B cell (primary cell): ENCODE measurements around the gene VPS33B. TPM values are rescaled to one million over a fixed set of nuclear protein-coding genes. Genes with fewer than 3 reads are reported as not detected.

ENCODE experiments used
- ATAC-seq: fragments of 200-7000 bp; cut with Tn5 transposase; one replicate; pipeline ENCODE4 v1.10.0; 2021; ENCODE audit warnings: low read depth, mild to moderate bottlenecking, moderate number of reproducible peaks, moderate library complexity
- CTCF ChIA-PET: fragments of 350-600 bp; sonication (Branson Sonifier 250); formaldehyde crosslinking; loops from one replicate; lab custom pipeline; 2021; ENCODE audit warnings: antibody characterized with exemption, inconsistent platforms; lab: Charles Lee
- POLR2A ChIA-PET: fragments of 350-600 bp; sonication (Branson Sonifier 250); formaldehyde crosslinking; loops from one replicate; lab custom pipeline; 2021; ENCODE audit warnings: antibody characterized with exemption; lab: Charles Lee
- DNase-seq: peaks from one replicate; pipeline ENCODE4 v3.0.0; 2013
- H2AFZ ChIP-seq: 2 replicates; pipeline ENCODE4 v1.6.1; 2012; ENCODE audit warnings: mild to moderate bottlenecking, low read depth, low read length; ENCODE audit not compliant: insufficient read depth, poor library complexity, severe bottlenecking
- H3K27ac ChIP-seq, 2 donors: 1 replicate in 1 of 2; 2 replicates in 1 of 2; pipeline ENCODE4 v1.5.1; 2012 to 2013; ENCODE audit warnings: low read length in 2 of 2, mild to moderate bottlenecking in 2 of 2, moderate library complexity in 1 of 2
- H3K27me3 ChIP-seq, 4 experiments: fragments of 200-600 bp in 1 of 4; sonication (generic) in 1 of 4; replicated peaks in 1 of 4; 1 replicate in 2 of 4; 2 replicates in 2 of 4; pipeline versions ENCODE4 v1.6.1 to v1.7.0; 2013 to 2016; ENCODE audit warnings: low read length in 3 of 4, mild to moderate bottlenecking in 2 of 4, mixed read lengths in 1 of 4, moderate library complexity in 1 of 4; ENCODE audit not compliant: insufficient read depth in 4 of 4, control insufficient read depth in 3 of 4; ENCODE audit errors: control extremely low read depth in 1 of 4
- H3K36me3 ChIP-seq, 2 experiments: replicated peaks in 1 of 2; 1 replicate in 1 of 2; 2 replicates in 1 of 2; pipeline versions ENCODE4 v1.6.1 to v1.7.1; 2013; ENCODE audit warnings: low read length in 1 of 2; ENCODE audit not compliant: insufficient read depth in 2 of 2, control insufficient read depth in 1 of 2; ENCODE audit errors: control extremely low read depth in 1 of 2, extremely low read depth in 1 of 2
- H3K4me1 ChIP-seq, 2 donors: fragments of 200-600 bp in 1 of 2; sonication (generic) in 1 of 2; 1 replicate in 1 of 2; 2 replicates in 1 of 2; pipeline versions ENCODE4 v1.5.1 to v1.6.1; 2013 to 2017; ENCODE audit warnings: low read length in 2 of 2; ENCODE audit not compliant: control insufficient read depth in 2 of 2, insufficient read depth in 2 of 2
- H3K4me2 ChIP-seq: replicated peaks from 2 replicates; pipeline ENCODE3; 2012; ENCODE audit warnings: mild to moderate bottlenecking, low read depth, low read length; ENCODE audit not compliant: poor library complexity, severe bottlenecking
- H3K4me3 ChIP-seq, 5 experiments: fragments of 200-600 bp in 1 of 5; sonication (generic) in 1 of 5; 1 replicate in 3 of 5; 2 replicates in 2 of 5; pipeline versions ENCODE4 v1.5.1 to v1.7.0; 2011 to 2016; ENCODE audit warnings: low read length in 4 of 5, mild to moderate bottlenecking in 4 of 5, low read depth in 2 of 5, control low read depth in 1 of 5, moderate library complexity in 1 of 5; ENCODE audit not compliant: insufficient read depth in 1 of 5; ENCODE audit errors: control extremely low read depth in 1 of 5, extremely low read depth in 1 of 5
- H3K79me2 ChIP-seq: fragments of 200-600 bp; sonication (generic); one replicate; pipeline ENCODE4 v1.6.0; 2016; ENCODE audit warnings: low read length; ENCODE audit not compliant: control insufficient read depth, insufficient read depth
- H3K9ac ChIP-seq: fragments of 200-600 bp; sonication (generic); 2 replicates; pipeline ENCODE4 v1.6.1; 2017; ENCODE audit warnings: mild to moderate bottlenecking, low read length, moderate library complexity
- H3K9me3 ChIP-seq, 3 donors: one replicate each; pipeline versions ENCODE4 v1.6.1 to v1.7.1; 2013; ENCODE audit warnings: low read length in 2 of 3; ENCODE audit not compliant: control insufficient read depth in 2 of 3, insufficient read depth in 1 of 3; ENCODE audit errors: control extremely low read depth in 1 of 3
- H4K20me1 ChIP-seq: 2 replicates; pipeline ENCODE4 v1.6.0; 2012; ENCODE audit warnings: mild to moderate bottlenecking, low read length; ENCODE audit not compliant: insufficient read depth, control insufficient read depth, poor library complexity, severe bottlenecking
- H3K27ac Mint-ChIP-seq: one replicate; pipeline ENCODE4 v1.8.0; 2021; ENCODE audit warnings: mixed read lengths
- H3K27me3 Mint-ChIP-seq: one replicate; pipeline ENCODE4 v1.8.0; 2021; ENCODE audit warnings: mixed read lengths
- H3K4me1 Mint-ChIP-seq: one replicate; pipeline ENCODE4 v1.8.0; 2021; ENCODE audit warnings: mixed read lengths
- H3K4me3 Mint-ChIP-seq: one replicate; pipeline ENCODE4 v1.8.0; 2021; ENCODE audit warnings: mixed read lengths
- H3K9me3 Mint-ChIP-seq: one replicate; pipeline ENCODE4 v1.8.0; 2022; ENCODE audit warnings: mixed read lengths; ENCODE audit not compliant: insufficient read depth
- EZH2 ChIP-seq: IDR thresholded peaks from 2 replicates; pipeline ENCODE4 v1.6.1; 2012; ENCODE audit warnings: borderline replicate concordance, low read depth, mild to moderate bottlenecking, moderate library complexity, low read length; ENCODE audit not compliant: insufficient read depth, poor library complexity, severe bottlenecking
- WGBS: methylation state at CpG from one replicate; pipeline ENCODE4 v1.1.5; 2013; ENCODE audit warnings: missing lambda C conversion rate; ENCODE audit not compliant: insufficient coverage; 5-methylcytosine and 5-hydroxymethylcytosine counted together
- intact Hi-C: fragments of 100-400 bp; cut with micrococcal nuclease; formaldehyde crosslinking; loops from one replicate; pipeline ENCODE4 v1.10.0; 2022
- polyA plus RNA-seq: library from polyadenylated mRNA; depleted of rRNA; stranded (reverse); fragments of >200 nt; gene quantifications from 2 replicates; pipeline ENCODE4 v1.2.3, GENCODE V29; 2012
- total RNA-seq, 2 donors: library from RNA; stranded (reverse); fragments of 120-200 nt in 1 of 2; gene quantifications; 1 replicate in 1 of 2; 2 replicates in 1 of 2; pipeline versions ENCODE4 v1.2.3 to v1.2.4, GENCODE V29; 2013 to 2022
- TF ChIP-seq, protein P1 (sequence below): fragments of 200-600 bp; IDR thresholded peaks from one replicate; pipeline ENCODE4 v1.8.0; 2022; ENCODE audit warnings: antibody characterized with exemption, mild to moderate bottlenecking

The VPS33B gene
- total and polyA plus RNA-seq, 2 donors (not counting 1 experiment from before 2014, with no cell fraction given) = 17.4 to 30.0 TPM

DNA sequence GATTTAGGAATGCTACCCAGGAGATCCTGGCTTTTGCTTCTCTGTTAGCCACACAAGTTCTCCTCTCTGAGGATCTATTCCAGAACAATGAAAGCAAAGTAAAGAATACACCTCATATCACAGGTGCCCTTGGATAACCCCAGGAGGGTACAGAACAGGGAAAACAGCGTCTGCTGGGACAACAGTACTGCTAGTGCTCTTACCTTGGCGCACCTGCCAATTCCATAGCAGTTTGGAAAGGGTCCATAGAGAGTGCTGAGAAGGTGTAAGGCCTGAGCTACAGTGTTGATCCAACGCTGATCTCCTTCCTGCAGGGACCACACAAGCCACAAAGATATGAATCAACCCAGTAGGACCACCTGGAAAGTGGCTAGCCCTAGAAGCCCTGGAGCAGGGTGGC lies 15.1 kb downstream of the VPS33B start:
- H3K36me3 ChIP-seq = peaks cover 0 to 73% of the 10 kb centered on the region in 2 experiments
- Mint-ChIP-seq H3K9me3 (no peaks in the 10 kb centered on the region), H3K27ac (no peak overlapping the region), H3K4me1 (no peaks in the 10 kb centered on the region), H3K4me3 (no peak overlapping the region), H3K27me3 (no peaks in the 10 kb centered on the region)
- ATAC-seq (no peak), DNase-seq (no peak)
- H3K4me1 ChIP-seq = no peaks in the 10 kb centered on the region
- intact Hi-C loops = no loop called here
- no peak overlapping the region for H3K27ac ChIP-seq
- H3K27me3 ChIP-seq = no peaks in the 10 kb centered on the region
- POLR2A ChIA-PET = no interaction called here
- no peaks in the 10 kb centered on the region for H3K9me3 ChIP-seq
- no peak overlapping the region for H3K4me2 ChIP-seq
- no peak for TF ChIP-seq EZH2
- TF ChIP-seq, protein P1, sequence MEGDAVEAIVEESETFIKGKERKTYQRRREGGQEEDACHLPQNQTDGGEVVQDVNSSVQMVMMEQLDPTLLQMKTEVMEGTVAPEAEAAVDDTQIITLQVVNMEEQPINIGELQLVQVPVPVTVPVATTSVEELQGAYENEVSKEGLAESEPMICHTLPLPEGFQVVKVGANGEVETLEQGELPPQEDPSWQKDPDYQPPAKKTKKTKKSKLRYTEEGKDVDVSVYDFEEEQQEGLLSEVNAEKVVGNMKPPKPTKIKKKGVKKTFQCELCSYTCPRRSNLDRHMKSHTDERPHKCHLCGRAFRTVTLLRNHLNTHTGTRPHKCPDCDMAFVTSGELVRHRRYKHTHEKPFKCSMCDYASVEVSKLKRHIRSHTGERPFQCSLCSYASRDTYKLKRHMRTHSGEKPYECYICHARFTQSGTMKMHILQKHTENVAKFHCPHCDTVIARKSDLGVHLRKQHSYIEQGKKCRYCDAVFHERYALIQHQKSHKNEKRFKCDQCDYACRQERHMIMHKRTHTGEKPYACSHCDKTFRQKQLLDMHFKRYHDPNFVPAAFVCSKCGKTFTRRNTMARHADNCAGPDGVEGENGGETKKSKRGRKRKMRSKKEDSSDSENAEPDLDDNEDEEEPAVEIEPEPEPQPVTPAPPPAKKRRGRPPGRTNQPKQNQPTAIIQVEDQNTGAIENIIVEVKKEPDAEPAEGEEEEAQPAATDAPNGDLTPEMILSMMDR = no peak
- H3K79me2 ChIP-seq = no peaks in the 10 kb centered on the region
- CTCF ChIA-PET = interaction anchor here (1.3 kb wide), 1 partner anchor 51 kb away, joined by 3 read pairs; no protein-coding TSS in a partner anchor
- 90% methylated on average over 3 of the region's 3 CpGs for WGBS
- H3K4me3 ChIP-seq = no peak overlapping the region
- no peak overlapping the region for H2AFZ ChIP-seq
- no peak overlapping the region for H3K9ac ChIP-seq
- H4K20me1 ChIP-seq = no peaks in the 10 kb centered on the region

DNA sequence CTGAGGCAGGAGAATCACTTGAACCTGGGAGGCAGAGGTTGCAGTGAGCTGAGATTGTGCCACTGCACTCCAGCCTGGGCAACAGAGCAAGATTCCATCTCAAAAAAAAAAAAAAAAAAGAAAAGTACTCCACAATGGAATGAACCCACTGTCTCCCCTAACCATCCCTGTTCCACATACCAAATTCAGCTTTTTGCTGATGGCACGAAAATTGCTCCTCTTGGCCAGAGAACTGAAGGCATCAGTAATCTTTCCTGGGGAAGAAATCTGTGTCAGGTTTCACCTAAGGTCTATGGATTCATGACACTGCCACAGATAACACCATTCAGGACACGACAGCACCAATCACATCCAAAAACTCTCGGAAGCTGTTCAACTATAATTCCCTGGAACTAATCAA lies 21.2 kb downstream of the VPS33B start:
- H3K4me1 ChIP-seq = no peaks in the 10 kb centered on the region
- H3K9me3 Mint-ChIP-seq = no peaks in the 10 kb centered on the region
- no peaks in the 10 kb centered on the region for H4K20me1 ChIP-seq
- H3K36me3 ChIP-seq = peaks cover 4 to 58% of the 10 kb centered on the region in 2 experiments
- no peak overlapping the region for H3K4me3 Mint-ChIP-seq
- ATAC-seq = no peak
- POLR2A ChIA-PET = interaction anchor here (0.7 kb wide), 2 partner anchors 30 to 796 kb away, joined by 3 to 6 read pairs; no protein-coding TSS in a partner anchor
- intact Hi-C loops = no loop called here
- no peak overlapping the region for H3K27ac ChIP-seq
- H3K9me3 ChIP-seq = no peaks in the 10 kb centered on the region
- H3K4me1 Mint-ChIP-seq = no peaks in the 10 kb centered on the region
- no peaks in the 10 kb centered on the region for H3K27me3 ChIP-seq
- no peak overlapping the region for H3K4me2 ChIP-seq
- 100% methylated on average over 1 of the region's 3 CpGs for WGBS
- no peaks in the 10 kb centered on the region for H3K79me2 ChIP-seq
- H3K27me3 Mint-ChIP-seq = no peaks in the 10 kb centered on the region
- H2AFZ ChIP-seq = no peak overlapping the region
- TF ChIP-seq, protein P1 = no peak
- TF ChIP-seq EZH2 = no peak
- no peak overlapping the region for H3K9ac ChIP-seq
- no peak for DNase-seq
- no peak overlapping the region for H3K27ac Mint-ChIP-seq
- CTCF ChIA-PET = no interaction called here
- no peak overlapping the region for H3K4me3 ChIP-seq
